ENCODE measurements around the gene SNX1.

Gene SNX1

DNA sequence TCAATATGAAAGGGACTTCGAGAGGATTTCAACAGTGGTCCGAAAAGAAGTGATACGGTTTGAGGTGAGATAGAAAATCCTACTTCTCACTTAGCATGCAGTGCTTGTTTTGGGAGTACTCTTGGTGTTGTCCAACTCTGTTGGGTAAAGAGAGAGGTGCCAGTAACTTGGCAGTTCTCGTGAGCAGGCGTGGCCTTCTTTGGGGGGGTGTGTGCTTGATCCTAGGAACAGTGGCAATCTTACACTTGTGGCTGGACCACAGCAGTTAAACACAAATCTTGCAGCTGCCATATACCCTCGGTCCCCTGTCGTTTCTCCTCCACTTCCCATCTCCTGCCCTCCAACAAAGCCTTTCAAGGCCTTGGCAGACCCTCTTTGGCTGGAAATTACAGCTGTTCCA lies 40.6 kb downstream of the SNX1 start:
- H3K27ac ChIP-seq = no peak overlapping the region
- no peak overlapping the region for H3K4me3 ChIP-seq (ENCODE audit: low read depth, low read length)
- no peak for TF ChIP-seq CTCF (IDR thresholded peaks at IDR 0.05; ENCODE audit: low read depth, low read length, missing control alignments)
- H3K36me3 ChIP-seq (replicated peaks) = peaks cover 69% of the 10 kb centered on the region
- in situ Hi-C loops (cut with HindIII; ENCODE audit: low pct_ligation_motif_present, low sequenced_read_pairs) = no loop called here
- no peak for DNase-seq
- H3K27me3 ChIP-seq (replicated peaks) = no peaks in the 10 kb centered on the region

DNA sequence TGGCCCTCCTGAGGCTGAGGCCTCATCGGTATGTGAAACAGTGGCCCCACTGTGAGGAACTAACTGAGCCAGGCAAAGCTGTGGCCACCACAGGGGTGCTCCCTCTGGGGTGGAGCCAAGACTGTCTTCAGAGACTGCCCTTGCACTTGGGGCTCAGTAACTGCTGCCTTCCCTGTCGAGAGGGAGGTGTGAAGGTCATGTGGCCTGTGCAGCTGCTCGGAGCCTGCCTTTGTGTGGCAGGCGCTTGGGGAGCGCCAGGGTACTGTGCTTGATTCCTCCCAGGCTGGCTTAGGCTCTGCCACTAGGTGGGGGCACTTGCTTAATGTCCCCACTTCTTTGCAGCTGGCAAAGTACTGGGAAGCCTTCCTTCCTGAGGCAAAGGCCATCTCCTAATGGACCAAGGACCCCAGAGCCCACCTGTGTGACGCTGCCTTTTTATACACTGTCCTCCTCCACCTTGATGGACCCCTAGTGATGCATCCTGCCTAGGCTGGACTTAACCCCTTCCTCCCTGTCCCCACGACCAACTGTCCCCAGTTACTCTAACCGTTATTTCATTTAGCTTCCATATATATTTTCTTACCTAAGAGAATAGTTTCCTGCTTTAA lies 41.5 kb downstream of the SNX1 start:
- peaks cover 64% of the 10 kb centered on the region for H3K36me3 ChIP-seq (replicated peaks)

DNA sequence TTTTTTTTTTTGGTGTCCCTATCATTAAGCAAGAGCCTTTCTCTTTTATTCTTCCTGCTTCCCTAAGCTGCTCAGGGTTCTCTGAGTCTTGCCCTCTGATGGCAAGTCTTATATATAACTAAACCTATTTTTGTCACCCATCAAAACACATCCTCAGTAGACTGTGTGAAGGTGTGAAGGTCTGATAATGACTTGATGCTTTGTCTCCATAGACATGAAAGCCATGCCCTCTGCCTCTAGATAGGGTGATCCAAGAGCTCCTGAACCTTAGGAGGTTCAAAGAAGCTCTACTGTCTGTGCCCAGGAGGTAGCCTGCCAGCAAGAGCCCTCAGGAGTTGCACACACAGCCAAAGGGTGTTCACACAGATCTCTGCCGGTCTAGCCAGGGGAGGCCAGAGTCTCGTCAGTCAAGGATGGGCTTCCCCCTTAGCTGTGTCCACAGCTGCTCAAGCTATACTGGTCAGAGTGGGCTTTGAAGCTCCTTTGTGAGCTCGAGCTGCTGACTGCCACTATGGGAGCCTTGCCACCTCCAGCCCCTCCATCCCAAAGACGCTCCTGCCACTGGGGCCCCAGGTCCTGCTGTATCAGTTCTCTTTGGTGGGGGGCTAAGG lies 42.7 kb downstream of the SNX1 start:
- H3K27ac ChIP-seq = no peak overlapping the region
- no peak for TF ChIP-seq CTCF (IDR thresholded peaks at IDR 0.05; ENCODE audit: low read depth, low read length, missing control alignments)
- in situ Hi-C loops (cut with HindIII; ENCODE audit: low pct_ligation_motif_present, low sequenced_read_pairs) = no loop called here

More for the DNA sequence above, 41.5 kb downstream of the SNX1 start:
- no peaks in the 10 kb centered on the region for H3K27me3 ChIP-seq (replicated peaks)
- H3K27ac ChIP-seq = no peak overlapping the region
- in situ Hi-C loops (cut with HindIII; ENCODE audit: low pct_ligation_motif_present, low sequenced_read_pairs) = no loop called here
- peak; percentile 8 for TF ChIP-seq CTCF (IDR thresholded peaks at IDR 0.05; ENCODE audit: low read depth, low read length, missing control alignments)
- no peak for DNase-seq
- H3K4me3 ChIP-seq (ENCODE audit: low read depth, low read length) = no peak overlapping the region

DNA sequence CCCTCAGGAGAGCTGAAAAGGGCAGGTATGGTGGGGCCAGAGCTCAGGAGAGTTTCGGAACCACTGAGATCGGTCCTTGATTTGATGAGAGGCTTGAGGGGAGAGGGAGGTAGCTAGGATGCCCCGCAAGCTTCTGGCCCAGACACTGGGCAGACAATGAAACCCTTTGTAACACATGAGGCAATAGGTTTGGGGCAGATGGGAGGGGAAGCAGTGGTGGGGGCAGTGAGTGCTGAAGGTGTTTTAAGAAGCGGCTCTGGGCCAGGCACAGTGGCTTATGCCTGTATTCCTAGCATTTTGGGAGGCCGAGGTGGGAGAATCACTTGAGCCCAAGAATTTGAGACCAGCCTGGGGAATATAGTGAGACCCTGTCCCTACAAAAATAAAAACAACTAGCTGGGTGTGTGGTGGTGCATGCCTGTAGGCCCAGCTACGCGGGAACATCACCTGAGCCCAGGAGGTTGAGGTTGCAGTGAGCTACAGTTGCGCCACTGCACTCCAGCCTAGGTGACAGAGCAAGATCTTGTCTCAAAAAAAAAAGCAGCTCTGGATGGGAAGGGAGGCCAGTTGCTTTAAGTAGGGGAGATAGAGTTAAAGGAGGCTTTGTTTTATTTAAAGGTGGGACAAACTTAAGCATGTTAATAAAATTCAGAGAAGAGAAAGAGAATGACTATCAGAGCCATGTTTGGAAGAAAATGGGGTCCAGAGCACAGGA lies 46.2 kb downstream of the SNX1 start:
- no peak for TF ChIP-seq CTCF (IDR thresholded peaks at IDR 0.05; ENCODE audit: low read depth, low read length, missing control alignments)
- no peak overlapping the region for H3K4me3 ChIP-seq (ENCODE audit: low read depth, low read length)
- peaks cover 22% of the 10 kb centered on the region for H3K36me3 ChIP-seq (replicated peaks)
- no peak for DNase-seq
- no peak overlapping the region for H3K27ac ChIP-seq
- H3K27me3 ChIP-seq (replicated peaks) = no peaks in the 10 kb centered on the region
- in situ Hi-C loops (cut with HindIII; ENCODE audit: low pct_ligation_motif_present, low sequenced_read_pairs) = no loop called here

More for the DNA sequence above, 42.7 kb downstream of the SNX1 start:
- DNase-seq = no peak
- peaks cover 54% of the 10 kb centered on the region for H3K36me3 ChIP-seq (replicated peaks)
- H3K4me3 ChIP-seq (ENCODE audit: low read depth, low read length) = no peak overlapping the region
- no peaks in the 10 kb centered on the region for H3K27me3 ChIP-seq (replicated peaks)

GRCh38 chr15:64143276-64143675 lies 47.5 kb downstream of the SNX1 start:
- in situ Hi-C loops (cut with HindIII; ENCODE audit: low pct_ligation_motif_present, low sequenced_read_pairs) = no loop called here
- DNase-seq = no peak
- H3K4me3 ChIP-seq (ENCODE audit: low read depth, low read length) = no peak overlapping the region
- H3K27ac ChIP-seq = no peak overlapping the region
- H3K36me3 ChIP-seq (replicated peaks) = peaks cover 10% of the 10 kb centered on the region
- TF ChIP-seq CTCF (IDR thresholded peaks at IDR 0.05; ENCODE audit: low read depth, low read length, missing control alignments) = no peak
- H3K27me3 ChIP-seq (replicated peaks) = no peaks in the 10 kb centered on the region

All from brain microvascular endothelial cell (primary cell).